ENCODE results near the gene BABAM1.
A peak's percentile ranks its signal among the peaks of the same experiment; 100 is the strongest.

DNA sequence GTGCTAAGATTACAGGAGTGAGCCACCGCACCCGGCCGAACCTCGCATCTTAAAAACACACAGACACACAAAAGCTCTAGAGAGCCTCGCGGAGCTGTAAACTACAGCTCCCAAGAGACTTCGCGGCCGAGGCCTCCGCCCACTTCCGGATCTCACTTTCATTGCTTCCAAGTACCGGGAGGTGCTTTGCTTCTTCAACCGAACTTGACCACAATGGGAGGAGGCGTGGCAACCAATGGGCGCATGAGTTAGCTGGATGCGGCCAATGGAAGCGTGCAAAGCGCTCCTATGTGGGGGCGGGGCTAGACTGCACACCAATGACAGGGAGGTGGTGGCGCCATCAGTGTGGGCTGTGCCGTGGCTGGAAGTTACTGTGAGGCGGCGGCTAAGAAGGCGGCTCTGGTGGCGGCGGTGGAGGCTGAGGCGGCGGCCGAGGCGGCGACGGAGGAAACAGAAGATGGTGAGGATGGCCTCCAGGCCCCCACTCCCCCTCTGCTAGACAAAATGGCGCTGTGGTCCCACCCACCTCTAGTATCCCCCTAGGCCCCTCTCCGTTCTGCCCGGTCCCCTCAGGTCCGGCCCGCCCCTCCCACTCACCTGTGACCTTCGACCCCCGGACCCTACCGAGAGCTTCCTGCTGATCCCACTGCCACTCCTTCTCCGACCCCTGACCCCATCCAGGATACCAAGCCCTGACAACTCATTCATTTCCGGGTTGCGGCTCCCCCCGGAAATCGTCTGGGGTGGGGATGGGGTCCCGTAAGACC is 42.1 kb downstream of the BABAM1 start, which contains the start of gene DDA1:
- TF ChIP-seq CTCF (IDR thresholded peaks at IDR 0.05 in 4 of 5, conservative IDR thresholded peaks at IDR 0.05 in 1 of 5) (no peak), POLR2A (IDR thresholded peaks at IDR 0.05) (peak; percentile 66 to 71)

Measured in gastrocnemius medialis (tissue), 4 donors.